AG09319 (cell line): ENCODE measurements around the gene MYOCD.

Source experiments
- DNase-seq: peaks from one replicate; pipeline ENCODE4 v3.0.0-alpha.2; 2010; ENCODE audit warnings: low read depth; ENCODE audit errors: extremely low read depth
- CTCF ChIP-seq: IDR thresholded peaks from 2 replicates; pipeline ENCODE4 v1.5.1; 2011; ENCODE audit warnings: low read depth, mild to moderate bottlenecking, inconsistent platforms, low read length, moderate library complexity

The MYOCD gene

GRCh38 chr17:12706070-12706469 lies 40.4 kb downstream of the MYOCD start:
- TF ChIP-seq CTCF, result no peak
- DNase-seq, result no peak

GRCh38 chr17:12709063-12709462 lies 43.4 kb downstream of the MYOCD start:
- no peak for TF ChIP-seq CTCF
- no peak for DNase-seq

- TF ChIP-seq CTCF, result no peak
Measured at GRCh38 chr17:12712415-12712814, 46.7 kb downstream of the MYOCD start.

GRCh38 chr17:12712941-12713340 lies 47.3 kb downstream of the MYOCD start:
- no peak for TF ChIP-seq CTCF
- DNase-seq, result no peak

More at GRCh38 chr17:12712415-12712814, 46.7 kb downstream of the MYOCD start:
- DNase-seq, result no peak

- TF ChIP-seq CTCF, result no peak
- no peak for DNase-seq
Measured at GRCh38 chr17:12719948-12720347, 54.3 kb downstream of the MYOCD start.

GRCh38 chr17:12721581-12721980 lies 55.9 kb downstream of the MYOCD start:
- no peak for TF ChIP-seq CTCF

GRCh38 chr17:12722282-12722681 lies 56.6 kb downstream of the MYOCD start:
- TF ChIP-seq CTCF, result no peak
- no peak for DNase-seq

More at GRCh38 chr17:12721581-12721980, 55.9 kb downstream of the MYOCD start:
- DNase-seq, result no peak
